Spleen (tissue), 11 donors: ENCODE results near the gene POU2AF1. TPM values are rescaled to one million over a fixed set of nuclear protein-coding genes. Genes with fewer than 3 reads are reported as not detected.

Experiments
- DNase-seq: peaks from one replicate; pipeline ENCODE4 v3.0.0-alpha.2; 2020
- H3K27ac ChIP-seq, 8 donors: fragments of 200-600 bp; sonication (generic) in 7 of 8; 1 replicate in 4 of 8; 2 replicates in 4 of 8; pipeline versions ENCODE4 v1.5.0 to v1.8.0; 2016 to 2021; ENCODE audit warnings: inconsistent platforms in 4 of 8, mild to moderate bottlenecking in 4 of 8, moderate library complexity in 1 of 8
- H3K27me3 ChIP-seq, 7 donors: fragments of 200-600 bp; sonication (generic) in 6 of 7; replicated peaks in 1 of 7; 1 replicate in 4 of 7; 2 replicates in 3 of 7; pipeline versions ENCODE4 v1.5.0 to v1.8.0; 2016 to 2021; ENCODE audit warnings: inconsistent platforms in 3 of 7, mild to moderate bottlenecking in 1 of 7
- H3K36me3 ChIP-seq, 6 donors: fragments of 200-600 bp; sonication (generic) in 5 of 6; 1 replicate in 4 of 6; 2 replicates in 2 of 6; pipeline versions ENCODE4 v1.5.0 to v1.8.0; 2016 to 2021; ENCODE audit warnings: inconsistent platforms in 2 of 6
- H3K4me1 ChIP-seq, 6 donors: fragments of 200-600 bp; sonication (generic) in 5 of 6; 1 replicate in 3 of 6; 2 replicates in 3 of 6; pipeline versions ENCODE4 v1.5.0 to v1.8.0; 2016 to 2021; ENCODE audit warnings: inconsistent platforms in 3 of 6
- H3K4me3 ChIP-seq, 8 donors: fragments of 200-600 bp; sonication (generic) in 7 of 8; 1 replicate in 4 of 8; 2 replicates in 4 of 8; pipeline versions ENCODE4 v1.5.0 to v1.8.0; 2016 to 2021; ENCODE audit warnings: inconsistent platforms in 4 of 8, mild to moderate bottlenecking in 4 of 8, moderate library complexity in 2 of 8
- H3K9me3 ChIP-seq, 8 donors: fragments of 200-600 bp; sonication (generic) in 7 of 8; 1 replicate in 4 of 8; 2 replicates in 4 of 8; pipeline versions ENCODE4 v1.5.0 to v1.8.0; 2016 to 2021; ENCODE audit warnings: inconsistent platforms in 4 of 8
- CTCF ChIP-seq, 11 experiments: fragments of 200-600 bp in 7 of 11; fragments of 450-650 bp in 4 of 11; sonication (generic) in 4 of 11; IDR thresholded peaks in 8 of 11; conservative IDR thresholded peaks in 3 of 11; 1 replicate in 7 of 11; 2 replicates in 4 of 11; pipeline versions ENCODE4 v1.4.0 to v1.8.0; 2016 to 2021; ENCODE audit warnings: antibody characterized with exemption in 11 of 11, inconsistent platforms in 4 of 11, mild to moderate bottlenecking in 1 of 11
- POLR2A ChIP-seq, 3 donors: fragments of 450-650 bp; IDR thresholded peaks; one replicate each; pipeline ENCODE4 v1.5.1; 2017; ENCODE audit warnings: antibody characterized with exemption in 3 of 3, mild to moderate bottlenecking in 1 of 3
- POLR2AphosphoS5 ChIP-seq, 3 donors: sonication (generic); formaldehyde crosslinking; IDR thresholded peaks; one replicate each; pipeline ENCODE4 v1.5.1; 2017; ENCODE audit warnings: antibody characterized with exemption in 3 of 3
- whole genome bisulfite sequencing, 5 donors: extraction: QIAGEN DNeasy Blood & Tissue Kit in 3 of 5; methylation state at CpG; one replicate each; pipeline versions ENCODE4 v1.1.5 to v1.1.7; 2013 to 2018; 5-methylcytosine and 5-hydroxymethylcytosine counted together
- intact Hi-C: fragments of 100-400 bp; cut with DNase I; formaldehyde crosslinking; loops from one replicate; pipeline ENCODE4 v1.15.0; 2023; ENCODE audit warnings: low total_unique reads
- polyA plus RNA-seq, 3 donors: library from polyadenylated mRNA; stranded (reverse); fragments of 200-250 nt; gene quantifications; one replicate each; pipeline ENCODE4 v1.2.1, GENCODE V29; 2013
- total RNA-seq, 7 donors: library from RNA; depleted of rRNA in 3 of 7; stranded (reverse); fragments of >200 nt in 3 of 7; fragmentation: NEBNext Ultra II Directional in 4 of 7; extraction: Animal tissue kit (Norgen Biotek cat#: 25700) in 4 of 7; gene quantifications; one replicate each; pipeline versions ENCODE4 v1.1.0 to v1.2.1, GENCODE V29; 2016 to 2021
- donor health status: healthy with polysubstance abuse.
- donor health status: DM: no; HTN: no; CAD: no; lungs with moderate emphysema.
- donor health status: DM: no; HTN: no; CAD: no.
- donor health status: Bipolar disorder and iron deficiency.
- donor health status: healthy.
- donor health status: DM: no; HTN: no; CAD: no.
- donor health status: DM: yes; HTN: yes; CAD: no.

POU2AF1 gene
- total and polyA plus RNA-seq, 10 donors: 60.1 to 280 (median 104) TPM

DNA sequence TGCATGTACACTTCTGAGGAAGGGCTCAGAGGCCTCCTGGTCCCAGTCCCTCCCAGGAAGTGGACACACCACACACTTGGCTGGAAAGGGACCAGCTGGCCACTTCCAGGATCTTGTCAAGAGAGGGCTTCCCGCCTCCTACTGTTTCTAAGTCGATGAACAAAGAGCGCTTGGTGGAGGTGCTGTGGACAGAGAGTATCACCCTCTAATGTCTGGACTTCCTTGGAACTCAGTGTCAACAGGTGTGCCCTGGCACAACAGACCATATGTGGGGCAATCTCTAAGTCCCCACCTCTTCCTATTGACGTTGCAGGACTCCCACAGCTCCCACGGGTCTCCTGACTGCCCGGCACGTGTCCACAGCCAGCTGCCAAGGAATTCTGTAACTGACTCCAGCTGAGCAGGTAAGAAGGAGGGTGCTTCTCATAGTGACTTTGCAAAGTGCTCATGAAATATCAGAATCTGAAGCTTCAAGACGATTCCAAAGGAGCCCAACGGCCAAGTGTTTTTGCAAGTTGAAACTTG lies 16.1 kb downstream of the POU2AF1 start:
- Histone ChIP-seq H3K36me3 (peaks cover 0 to 21% (median 0%) of the 10 kb centered on the region in 6 donors), H3K9me3 (no peaks in the 10 kb centered on the region), H3K27ac (peak overlapping the region in 2 of 8 donors; percentile 37 to 55), H3K4me3 (no peak overlapping the region), H3K4me1 (peaks cover 0 to 87% (median 21%) of the 10 kb centered on the region in 6 donors), H3K27me3 (no peaks in the 10 kb centered on the region)
- DNase-seq: no peak
- intact Hi-C loops: loop anchor here (10.0 kb wide), 1 partner anchor 52 kb away; no protein-coding TSS in a partner anchor
- TF ChIP-seq POLR2AphosphoS5 (IDR thresholded peaks at IDR 0.05) (no peak), CTCF (IDR thresholded peaks at IDR 0.05 in 8 of 11, conservative IDR thresholded peaks at IDR 0.05 in 3 of 11) (no peak), POLR2A (IDR thresholded peaks at IDR 0.05) (no peak)
- 81 to 89% (median 84%) methylated on average over 9 of the region's 9 CpGs for WGBS, 5 donors

DNA sequence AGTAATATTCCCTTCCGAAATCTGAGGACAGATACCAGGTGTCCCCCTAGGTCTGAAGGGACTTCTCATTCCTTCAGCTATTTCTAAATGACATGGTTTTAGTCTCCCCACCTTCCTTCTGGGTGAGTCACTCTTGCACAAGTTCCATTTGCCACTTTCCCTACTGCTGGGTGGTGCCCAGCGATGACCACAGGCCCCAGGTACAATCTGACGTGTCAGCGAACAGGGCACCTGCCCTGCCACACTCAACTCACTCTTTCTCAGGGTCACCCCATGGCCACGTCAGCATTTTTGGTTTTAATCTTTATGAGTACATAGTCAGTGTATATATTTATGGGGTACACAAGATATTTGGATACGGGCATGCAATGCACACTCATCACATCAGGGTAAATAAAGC lies 17.2 kb downstream of the POU2AF1 start:
- no peak for TF ChIP-seq POLR2A (IDR thresholded peaks at IDR 0.05)
- TF ChIP-seq CTCF (IDR thresholded peaks at IDR 0.05 in 8 of 11, conservative IDR thresholded peaks at IDR 0.05 in 3 of 11): no peak
- peak in 2 of 3 donors; percentile 23 to 25 for TF ChIP-seq POLR2AphosphoS5 (IDR thresholded peaks at IDR 0.05)
- DNase-seq: no peak
- H3K27ac ChIP-seq: peak overlapping the region in 2 of 8 donors; percentile 22 to 55
- intact Hi-C loops: loop anchor here (10.0 kb wide), 1 partner anchor 53 kb away; no protein-coding TSS in a partner anchor
- 76 to 94% (median 85%) methylated on average over 6 of the region's 6 CpGs for WGBS, 5 donors
- H3K27me3 ChIP-seq: no peaks in the 10 kb centered on the region
- H3K4me3 ChIP-seq: no peak overlapping the region
- peaks cover 0 to 32% (median 2%) of the 10 kb centered on the region in 6 donors for H3K36me3 ChIP-seq
- peaks cover 0 to 77% (median 17%) of the 10 kb centered on the region in 6 donors for H3K4me1 ChIP-seq
- no peaks in the 10 kb centered on the region for H3K9me3 ChIP-seq

DNA sequence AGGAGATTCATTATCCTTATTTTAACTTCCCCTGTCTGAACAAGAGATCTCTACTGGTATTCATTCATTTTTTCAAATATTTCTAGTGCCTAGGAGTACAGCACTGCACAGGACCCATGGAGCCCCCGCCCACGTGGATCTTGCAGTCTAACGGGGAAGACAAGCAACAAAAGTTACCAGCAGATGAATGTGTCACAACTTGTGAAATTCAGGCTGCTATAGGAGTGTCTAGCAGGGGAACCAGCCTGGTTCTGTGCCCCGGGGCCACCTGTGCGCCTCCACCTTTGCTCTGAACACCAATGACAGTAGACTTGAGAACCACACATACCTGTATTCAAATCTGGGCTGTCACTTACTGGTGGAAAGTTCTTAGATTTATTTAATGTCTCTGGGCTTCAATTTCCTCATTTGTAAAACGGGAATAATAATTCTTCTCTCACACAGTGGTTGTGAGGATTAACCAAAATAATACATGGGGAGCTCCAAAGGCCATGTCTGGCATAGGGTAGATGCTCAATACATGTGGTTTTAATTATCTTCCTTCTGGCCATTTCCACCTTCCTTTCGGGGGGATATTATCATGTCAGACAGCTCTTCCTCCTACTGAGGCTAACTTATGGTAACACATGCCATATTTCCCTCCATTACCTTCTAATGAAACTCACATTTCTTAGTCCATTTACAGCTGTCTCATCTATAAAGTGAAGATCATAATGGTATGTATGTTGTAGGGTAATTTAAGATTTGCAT lies 17.8 kb downstream of the POU2AF1 start:
- Histone ChIP-seq H3K4me3 (no peak overlapping the region), H3K9me3 (no peaks in the 10 kb centered on the region), H3K27ac (peak overlapping the region in 1 of 8 donors; percentile 55), H3K27me3 (no peaks in the 10 kb centered on the region), H3K4me1 (peaks cover 0 to 70% (median 15%) of the 10 kb centered on the region in 6 donors), H3K36me3 (peaks cover 0 to 38% (median 2%) of the 10 kb centered on the region in 6 donors)
- intact Hi-C loops: loop anchor here (10.0 kb wide), 1 partner anchor 54 kb away; no protein-coding TSS in a partner anchor
- peak in 1 of 3 donors; percentile 5 for TF ChIP-seq POLR2AphosphoS5 (IDR thresholded peaks at IDR 0.05)
- no peak for TF ChIP-seq CTCF (IDR thresholded peaks at IDR 0.05 in 8 of 11, conservative IDR thresholded peaks at IDR 0.05 in 3 of 11)
- no peak for DNase-seq
- WGBS, 5 donors: 75 to 82% (median 77%) methylated on average over 7 of the region's 7 CpGs
